Renal cortex interstitium (tissue), 11 donors: ENCODE data around the gene AKR1B1. TPM values are rescaled to one million over a fixed set of nuclear protein-coding genes. Genes with fewer than 3 reads are reported as not detected.

Experiments
- DNase-seq, 11 donors: peaks; one replicate each; pipeline ENCODE4 v3.0.0-alpha.2; 2013; ENCODE audit warnings: low read depth in 9 of 11, low spot score in 4 of 11; ENCODE audit errors: extremely low read depth in 1 of 11
- polyA plus RNA-seq, 3 donors: library from polyadenylated mRNA; unstranded; fragments of 120-200 nt; gene quantifications; one replicate each; pipeline ENCODE4 v1.2.1, GENCODE V29; 2013; ENCODE audit not compliant: insufficient read length in 3 of 3

Gene AKR1B1
- polyA plus RNA-seq, 3 donors: 90.0 to 104 (median 99.2) TPM

DNA sequence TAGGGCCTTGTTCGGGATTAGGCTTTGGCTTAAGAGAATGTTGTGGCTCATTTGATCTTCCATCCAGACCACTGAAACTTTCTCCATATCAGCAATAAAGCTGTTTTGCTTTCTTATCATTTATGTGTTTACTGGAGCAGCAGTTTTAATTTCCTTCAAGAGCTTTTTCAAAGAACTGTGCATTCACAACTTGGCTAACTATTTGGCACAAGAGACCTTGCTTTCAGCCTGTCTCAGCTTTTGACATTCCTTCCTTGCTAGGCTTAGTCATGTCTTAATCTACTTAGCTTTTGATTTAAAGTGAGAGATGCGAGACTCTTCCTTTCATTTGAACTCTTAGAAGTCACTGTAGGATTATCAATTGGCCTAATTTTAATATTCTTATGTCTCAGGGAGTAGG, 19.1 kb upstream of the AKR1B1 start:
- DNase-seq: no peak

DNA sequence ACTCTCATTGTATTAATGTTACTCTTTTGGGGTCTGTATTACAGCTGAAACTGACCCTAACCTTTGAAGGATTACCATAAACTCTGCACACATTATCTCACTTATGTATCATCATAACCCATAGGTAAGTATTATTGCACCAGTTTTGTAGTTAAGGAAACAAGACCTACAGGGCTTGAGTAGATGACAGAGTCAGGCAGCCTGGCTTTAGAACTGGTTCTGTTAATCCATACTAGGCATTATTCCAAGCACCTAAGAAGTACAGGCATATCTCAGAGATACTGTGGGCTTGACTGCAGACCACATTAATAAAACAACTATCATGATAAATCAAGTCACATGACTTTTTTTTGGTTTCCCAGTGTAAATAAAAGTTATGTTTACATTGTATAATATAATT, 17.1 kb upstream of the AKR1B1 start:
- DNase-seq: no peak

DNA sequence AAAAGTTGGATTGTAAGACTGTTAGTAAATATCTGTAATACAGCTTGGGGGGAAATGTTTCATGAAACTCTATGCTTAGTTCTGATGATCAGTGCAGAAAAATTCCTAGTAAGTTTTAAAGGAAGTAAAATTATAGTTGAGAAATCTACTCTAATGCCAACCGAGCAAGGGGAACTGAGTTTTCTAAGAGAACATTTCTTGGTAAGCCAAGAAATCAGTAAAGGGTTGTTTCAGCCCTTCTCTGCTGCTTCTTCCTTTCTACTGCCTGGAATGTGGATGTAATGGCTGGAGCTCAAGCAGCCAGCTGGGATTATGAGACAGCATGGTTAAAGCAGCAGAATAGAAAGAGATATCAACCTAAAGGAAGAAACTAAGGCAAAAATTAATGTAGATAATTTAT, 15.9 kb upstream of the AKR1B1 start:
- no peak for DNase-seq

DNA sequence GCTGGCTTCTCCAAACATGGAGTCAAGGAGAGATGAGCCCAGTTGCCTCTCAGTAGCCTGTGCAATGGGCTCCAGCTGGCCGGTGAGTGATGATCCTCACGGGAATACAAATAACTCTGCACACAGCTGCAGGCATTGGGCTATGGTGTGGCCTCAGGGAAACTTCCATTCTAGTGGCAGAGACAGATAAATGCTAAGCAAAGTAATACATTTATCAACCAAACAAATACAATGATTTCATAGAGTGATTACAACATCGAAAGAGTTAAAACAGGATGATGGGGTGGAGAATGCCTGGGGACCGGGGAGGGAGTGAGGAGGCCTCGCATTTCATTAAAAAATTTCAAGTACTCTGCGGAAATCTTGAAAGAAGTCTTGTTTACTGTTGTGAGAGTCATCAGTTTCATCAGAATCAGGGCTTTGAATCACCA, 15.0 kb upstream of the AKR1B1 start:
- no peak for DNase-seq

DNA sequence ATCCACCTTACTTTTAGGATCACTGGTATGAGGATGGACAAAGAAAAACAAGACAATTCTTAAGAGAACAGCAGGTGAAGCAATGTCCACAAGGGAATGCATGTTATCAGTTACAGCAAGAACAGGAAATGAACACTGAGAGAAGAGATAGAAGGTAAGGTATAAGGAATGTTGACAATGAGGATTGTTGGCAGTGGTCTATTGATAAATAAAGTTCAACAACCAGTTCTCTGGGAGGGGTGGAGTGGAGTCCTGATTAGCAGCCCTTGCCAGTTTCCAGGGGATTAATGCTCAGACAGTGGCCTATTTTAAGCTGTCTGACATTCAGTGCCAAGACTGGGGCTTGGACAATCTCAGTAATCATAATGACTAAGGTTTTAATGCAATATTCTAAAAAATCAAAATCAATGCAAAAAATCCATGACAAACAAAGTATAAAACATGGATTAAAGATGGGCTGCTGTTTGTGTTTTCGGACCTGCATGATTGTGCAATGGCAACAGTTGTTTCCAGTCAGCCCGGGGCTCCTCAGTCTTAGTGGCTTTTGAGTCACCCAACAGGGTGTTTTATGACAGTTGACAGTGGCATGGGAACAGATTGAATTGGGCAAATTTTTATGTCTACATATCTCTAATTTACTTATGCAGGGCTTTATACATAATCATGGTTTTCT, 13.8 kb upstream of the AKR1B1 start:
- no peak for DNase-seq

DNA sequence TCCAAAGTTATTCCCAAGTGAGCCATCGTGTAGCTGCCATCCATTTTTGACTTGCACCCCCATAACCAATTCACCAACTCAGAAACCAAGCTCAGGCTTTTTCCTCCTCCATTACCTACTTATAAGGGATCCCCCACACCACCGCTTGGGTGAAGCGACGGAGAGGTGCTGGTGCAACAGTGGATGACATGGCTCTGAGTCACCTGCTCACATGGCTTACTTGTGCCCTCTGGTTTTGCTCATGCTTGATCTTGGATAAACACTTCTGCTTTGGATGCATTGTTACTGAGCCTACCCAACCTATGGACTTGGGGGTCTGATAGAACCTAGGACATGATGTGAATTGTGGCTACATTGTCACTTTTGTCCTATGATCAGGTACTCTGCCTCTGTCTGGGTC, 12.0 kb upstream of the AKR1B1 start:
- no peak for DNase-seq

DNA sequence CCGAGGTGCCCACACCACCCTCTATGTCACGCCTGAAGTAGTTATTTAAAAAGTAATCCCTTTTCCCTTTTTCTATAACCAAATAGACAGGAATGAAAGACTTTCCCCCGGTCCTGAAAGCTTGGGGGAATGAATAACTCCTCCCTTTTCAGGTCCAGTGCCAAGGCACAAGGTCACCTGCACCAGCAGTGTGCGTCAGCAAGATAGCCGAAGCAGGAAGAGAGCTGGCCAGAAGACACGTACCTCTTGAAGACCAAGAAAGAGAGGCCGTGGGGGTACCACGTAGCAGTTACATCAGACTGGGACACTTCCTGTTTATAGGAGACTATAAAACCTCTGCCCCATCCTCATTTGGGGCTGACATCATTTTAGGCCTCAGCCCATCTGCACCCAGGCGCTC, 10.7 kb upstream of the AKR1B1 start:
- no peak for DNase-seq

DNA sequence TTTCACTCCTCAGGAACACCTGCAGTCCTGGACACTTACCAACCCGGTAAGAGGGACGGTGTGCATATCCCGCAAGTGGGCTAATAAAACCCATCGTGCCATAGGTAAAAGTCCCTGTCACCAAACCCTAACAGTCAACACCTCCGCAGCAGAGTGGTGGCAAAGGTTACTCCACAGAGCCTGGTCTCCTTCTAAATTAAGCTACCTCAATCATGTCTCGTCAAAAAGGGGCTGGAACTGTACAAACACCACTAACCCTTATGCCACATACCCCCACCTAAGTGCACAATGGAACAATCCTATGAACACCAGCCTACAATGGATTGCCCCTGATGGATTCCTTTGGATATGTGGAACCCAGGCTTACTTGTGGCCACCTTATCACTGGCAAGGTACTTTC, 9.6 kb upstream of the AKR1B1 start:
- DNase-seq: no peak

DNA sequence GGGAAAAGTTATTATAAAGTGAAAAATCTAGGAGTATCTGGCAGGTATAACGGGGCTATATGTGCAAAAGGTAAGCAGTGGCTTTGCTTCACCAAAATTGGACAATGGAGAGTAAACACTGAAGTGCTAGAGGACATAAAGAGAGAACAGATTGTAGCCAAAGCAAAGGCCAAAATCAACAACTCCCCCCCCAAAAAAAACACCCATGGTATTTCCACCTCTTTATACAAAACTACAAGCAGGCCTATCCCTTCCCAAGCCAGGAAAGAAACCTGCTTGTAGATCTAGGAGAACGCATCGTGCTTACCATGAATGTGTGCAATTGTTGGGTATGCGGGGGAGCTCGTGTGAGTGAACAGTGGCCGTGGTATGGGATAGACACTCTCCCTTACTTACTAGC, 9.2 kb upstream of the AKR1B1 start:
- DNase-seq: no peak

DNA sequence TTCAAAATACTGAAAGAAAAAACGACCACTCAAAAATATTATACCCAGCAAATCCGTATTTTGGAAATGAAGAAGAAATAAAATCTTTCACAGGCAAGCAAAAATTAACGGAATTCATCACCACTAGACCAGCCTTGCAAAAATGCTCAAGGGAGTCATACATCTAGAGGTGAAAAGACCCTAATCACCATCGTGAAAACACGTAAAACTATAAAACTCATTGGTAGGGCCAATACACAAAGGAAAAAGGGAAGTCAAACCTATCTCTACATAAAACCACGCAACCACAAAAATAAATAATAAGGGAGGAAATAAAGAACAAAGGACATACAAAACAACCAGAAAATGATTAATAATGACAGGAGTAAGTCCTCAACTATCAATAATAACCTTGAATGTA, 6.6 kb upstream of the AKR1B1 start:
- no peak for DNase-seq

DNA sequence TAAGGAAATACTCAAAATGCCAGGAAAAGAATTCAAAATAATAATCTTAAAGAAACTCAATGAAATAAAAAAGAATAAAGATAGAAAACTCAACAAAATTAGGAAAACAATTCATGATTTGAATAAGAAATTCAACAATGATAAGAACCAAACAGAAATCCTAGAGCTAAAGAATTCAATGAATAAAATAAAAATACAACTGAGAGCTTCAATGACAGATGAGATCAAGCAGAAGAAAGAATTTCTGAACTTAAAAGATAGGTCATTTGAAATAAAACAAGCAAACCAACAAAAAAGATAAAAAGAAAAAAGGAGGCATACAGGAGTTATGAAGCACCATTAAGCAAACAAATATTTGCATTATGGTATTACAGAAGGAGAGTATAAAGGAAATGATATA, 5.6 kb upstream of the AKR1B1 start:
- DNase-seq: no peak

DNA sequence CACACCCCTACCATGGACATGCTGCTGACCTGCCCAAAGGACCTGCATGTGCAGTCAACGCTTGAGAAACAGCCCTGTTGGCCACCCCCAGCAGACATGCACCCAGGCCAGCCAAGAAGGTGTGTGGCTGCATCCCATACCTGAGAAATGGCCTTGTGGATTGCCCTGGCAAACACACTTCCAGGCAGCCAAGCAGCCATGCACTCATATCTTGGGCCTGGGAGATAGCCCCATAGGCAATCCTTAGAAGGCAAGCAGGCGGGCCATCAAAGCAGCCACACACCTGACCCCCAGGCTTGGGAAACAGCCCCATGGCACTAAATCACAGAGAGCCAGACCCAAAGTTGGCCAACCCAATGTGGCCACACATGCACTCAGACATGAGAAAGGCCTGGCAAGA, 4.9 kb upstream of the AKR1B1 start:
- DNase-seq: no peak

DNA sequence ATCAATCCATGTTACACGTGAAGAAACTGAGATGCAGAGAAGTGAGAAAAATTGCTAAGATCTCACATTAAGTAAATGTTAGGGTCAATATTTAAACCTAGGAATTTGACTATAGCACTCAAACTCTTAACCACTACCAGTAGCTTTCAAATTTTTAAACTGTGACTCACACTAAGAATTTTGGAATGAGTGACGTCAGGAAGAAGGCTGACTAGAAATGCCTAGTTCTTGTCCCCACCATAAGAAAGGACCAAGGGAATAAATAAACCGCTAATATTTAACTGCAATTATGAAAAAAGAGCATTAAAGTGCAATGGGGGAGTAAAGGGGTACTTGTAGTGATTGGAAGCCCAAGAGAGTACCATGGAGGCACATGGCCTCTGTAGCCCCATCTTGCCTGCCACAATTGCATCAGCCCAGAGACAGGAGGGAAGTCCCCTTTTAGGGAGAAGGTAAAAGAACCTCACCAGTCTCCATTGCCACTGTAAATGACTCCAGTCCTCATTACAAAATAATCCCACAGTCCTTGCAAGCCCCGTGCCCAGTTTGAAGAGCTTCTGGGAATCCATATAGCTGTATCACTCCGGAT, 3.5 kb upstream of the AKR1B1 start:
- no peak for DNase-seq

DNA sequence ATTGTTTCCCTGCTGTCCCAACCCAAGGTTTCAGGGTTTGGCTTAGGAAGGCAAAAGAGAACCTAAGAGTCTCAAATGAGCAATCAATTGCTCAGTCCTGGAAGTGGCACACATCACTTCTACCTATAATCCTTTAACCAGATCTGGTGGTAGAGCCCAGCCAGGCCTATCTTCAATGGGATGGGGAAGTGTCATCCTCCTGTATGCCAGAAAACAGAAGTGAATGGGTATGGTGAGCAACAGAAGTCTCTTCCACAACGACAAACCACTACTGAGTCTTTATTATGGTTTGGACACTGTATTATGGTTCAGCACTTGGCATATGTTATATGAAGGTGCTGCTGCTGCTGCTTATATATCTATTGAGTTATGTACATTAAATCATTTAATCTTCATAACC, 3.0 kb upstream of the AKR1B1 start:
- no peak for DNase-seq

DNA sequence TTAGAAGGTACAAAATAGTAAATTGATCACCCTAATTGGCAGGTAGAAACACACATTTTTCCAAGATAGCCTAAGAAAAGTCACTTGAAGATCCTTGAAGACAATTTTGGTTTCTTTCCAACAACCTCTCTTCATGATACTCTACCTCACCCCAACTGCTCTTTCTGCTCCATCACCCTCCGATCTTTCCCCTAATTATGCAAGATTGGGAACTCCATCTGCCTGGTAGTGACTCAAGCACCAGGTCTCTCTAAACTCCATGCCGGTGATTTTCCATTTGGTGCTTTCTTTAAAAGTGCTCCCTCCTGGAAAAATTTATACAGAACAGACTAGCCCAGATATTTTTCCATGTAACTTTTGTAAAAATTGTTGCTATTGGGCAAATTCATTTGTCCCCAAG, 1.1 kb upstream of the AKR1B1 start:
- DNase-seq: no peak

DNA sequence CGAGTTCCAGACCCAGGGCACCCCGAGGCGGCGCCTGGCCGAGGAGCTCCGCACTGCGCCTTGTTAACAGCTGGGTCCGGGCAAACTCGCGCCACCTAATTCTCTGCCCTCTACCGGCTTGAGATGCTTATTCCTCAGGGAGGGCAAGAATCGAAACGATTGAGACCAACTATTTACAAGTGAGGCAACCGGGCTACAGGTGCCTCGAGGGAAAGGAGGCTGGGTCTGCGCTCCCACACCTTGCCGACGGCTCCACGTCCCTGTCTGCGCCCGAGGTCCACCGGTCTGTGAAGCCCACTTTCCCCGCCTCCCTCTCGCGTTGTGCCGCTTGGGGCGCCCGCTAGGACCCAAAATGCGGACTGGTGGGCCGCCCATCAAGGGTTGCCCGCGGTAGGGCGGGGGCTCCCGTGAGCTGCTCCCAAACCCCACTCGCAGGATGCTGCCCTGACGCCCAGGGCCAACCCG, 527 bp downstream of the AKR1B1 start:
- DNase-seq: peak in 6 of 11 donors; percentile 21 to 51 (median 44)

DNA sequence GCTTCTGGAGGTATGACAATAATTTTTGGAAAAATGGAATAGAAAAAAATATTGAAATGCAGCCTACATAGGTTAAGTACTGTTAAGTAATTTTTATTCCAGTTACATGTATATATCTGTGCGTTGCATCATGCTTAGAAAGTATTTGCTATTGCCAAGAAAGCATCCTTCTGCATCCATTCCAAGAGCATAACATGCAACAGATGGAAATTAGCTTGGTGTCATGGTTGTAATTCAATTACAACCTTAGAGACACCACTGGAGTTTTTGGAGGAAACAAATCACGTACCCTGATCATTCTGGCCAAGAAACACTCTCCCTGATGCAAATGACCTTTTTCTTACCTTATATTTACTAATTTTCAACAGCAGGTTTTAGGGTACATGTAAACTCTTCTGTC, 1.7 kb downstream of the AKR1B1 start:
- DNase-seq: no peak

DNA sequence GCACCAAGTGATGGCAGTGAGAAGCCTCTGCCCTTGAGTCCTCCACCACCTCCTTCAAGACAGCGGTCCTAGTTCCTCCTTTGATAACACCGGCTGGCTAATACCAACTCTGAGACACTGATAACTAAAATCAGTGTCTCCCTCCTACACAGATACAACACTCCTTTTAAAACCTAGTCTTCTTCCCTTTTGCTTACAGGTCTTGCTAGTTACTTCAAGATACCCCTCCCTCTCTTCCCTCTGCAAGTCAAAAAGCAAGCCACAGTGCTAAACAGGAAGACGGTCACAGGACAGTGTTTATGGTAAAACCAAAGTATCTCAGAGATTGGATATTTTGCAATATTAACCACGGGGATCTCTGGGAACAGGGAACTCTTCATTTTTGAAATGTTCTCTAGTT, 4.6 kb downstream of the AKR1B1 start:
- DNase-seq: no peak

DNA sequence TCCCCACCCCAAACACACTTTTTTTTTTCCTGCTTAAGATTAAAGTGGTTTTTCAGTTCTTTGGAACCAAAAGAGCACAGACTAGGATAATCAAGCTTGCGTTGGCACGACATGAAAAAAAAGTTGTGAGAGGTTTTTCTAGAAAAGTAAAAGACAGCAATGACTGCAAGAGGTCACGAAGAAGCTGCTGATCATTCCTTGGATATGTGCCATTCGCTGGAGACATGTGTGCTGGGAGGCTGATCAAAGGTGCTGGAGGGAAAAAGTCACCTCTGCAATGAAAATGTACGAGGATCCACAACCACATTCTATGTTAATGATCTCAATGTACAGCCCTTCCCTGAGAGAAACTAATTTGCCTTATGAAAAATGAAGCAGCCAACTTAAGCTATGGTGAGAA, 5.4 kb downstream of the AKR1B1 start:
- DNase-seq: no peak

DNA sequence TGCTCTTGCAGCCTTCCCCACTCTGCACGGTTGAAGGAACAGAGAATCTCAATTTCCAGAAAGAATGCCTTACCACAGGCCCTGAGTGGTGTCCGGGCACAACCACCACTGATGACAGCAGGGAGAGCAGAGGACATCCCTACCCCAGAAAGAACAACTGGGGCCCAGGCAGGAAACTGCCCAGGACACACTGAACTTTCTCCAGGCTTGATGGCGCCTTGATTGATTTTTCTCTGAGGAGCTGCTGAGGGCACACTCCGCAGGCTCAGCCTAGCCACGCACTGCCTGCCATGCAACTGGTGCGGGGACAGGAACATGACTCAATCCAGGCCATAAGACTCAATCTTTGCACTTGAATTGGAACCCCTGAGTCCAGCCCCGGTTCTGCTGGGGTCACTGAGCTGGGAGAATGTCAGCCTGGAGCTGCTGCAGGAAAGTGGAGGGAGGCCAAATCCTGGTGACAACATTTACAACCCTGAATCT, 5.9 kb downstream of the AKR1B1 start:
- no peak for DNase-seq

DNA sequence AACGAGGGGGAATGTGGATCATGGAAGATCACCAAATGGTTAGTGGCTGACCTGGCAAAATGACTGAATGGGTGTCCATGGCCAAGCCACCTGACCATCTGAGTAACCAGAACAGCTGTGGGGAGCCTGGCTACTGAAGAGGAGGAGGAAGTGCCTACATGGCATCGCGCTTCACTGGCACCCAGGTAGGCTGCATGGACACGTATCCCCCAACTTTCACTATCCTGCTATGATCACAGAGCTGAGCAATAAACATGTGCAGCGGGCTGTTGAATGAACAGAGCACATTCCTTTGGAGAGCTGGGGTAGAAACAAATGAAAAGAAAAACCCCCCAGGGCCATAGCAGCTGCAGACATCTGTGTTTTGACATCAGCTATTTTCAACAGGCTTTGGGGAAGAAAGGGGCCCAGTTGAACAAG, 6.5 kb downstream of the AKR1B1 start:
- peak in 8 of 11 donors; percentile 38 to 72 (median 61) for DNase-seq
